CD4-positive, alpha-beta T cell treated with Interleukin-4 for 1 hour (primary cell): ENCODE data around the gene SYT5.
"Not testable (repeated sequence)": the region's sequence is repeated elsewhere in the genome, so short reads cannot be mapped to it uniquely, and the experiment has no call there.

ENCODE experiments used
- DNase-seq, 2 donors: peaks; one replicate each; pipeline ENCODE4 v3.0.0-alpha.2; 2020 to 2022

Gene SYT5

DNA sequence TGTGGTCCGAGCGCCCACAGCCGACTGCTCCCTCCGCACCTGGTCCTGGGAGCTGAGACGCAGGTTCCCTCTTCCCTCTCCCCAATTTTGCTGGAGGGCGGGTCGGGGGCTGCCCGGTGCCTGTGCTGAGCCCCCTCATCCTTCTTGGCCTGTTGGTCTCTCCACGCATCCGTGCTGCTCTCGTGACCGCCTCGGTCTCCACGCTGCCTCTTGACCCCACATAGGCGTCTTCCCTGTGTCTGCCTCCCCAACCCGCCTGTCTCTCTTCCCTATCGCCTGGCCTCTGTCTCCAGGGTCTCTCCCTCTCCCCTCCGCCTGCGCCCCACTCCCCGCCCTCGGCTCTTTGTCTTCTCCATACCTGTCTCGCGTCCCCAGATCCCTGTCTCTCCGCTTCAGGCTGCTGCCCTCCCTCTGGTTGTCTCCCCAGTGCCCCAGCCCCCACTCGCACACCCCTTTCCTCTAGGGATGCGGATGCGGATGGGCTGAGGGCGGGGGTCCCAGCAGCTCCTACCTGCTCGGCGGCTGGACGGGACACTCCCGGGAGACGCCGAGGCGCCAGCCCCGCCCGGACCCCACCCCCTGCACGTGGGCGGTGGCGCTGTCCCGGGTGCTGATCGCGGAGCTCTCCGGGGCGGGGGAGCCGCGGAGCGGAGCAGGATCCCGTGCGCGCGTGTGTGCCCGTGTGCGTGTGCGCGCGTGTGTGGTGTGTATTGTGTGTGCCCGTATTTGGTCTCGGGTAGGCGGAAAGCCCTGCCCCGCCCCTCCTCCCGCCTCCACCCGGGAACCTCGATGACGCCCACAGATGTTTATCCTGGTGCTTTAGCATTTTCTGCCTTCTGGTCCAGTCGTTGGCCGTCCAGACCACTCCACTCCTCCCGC is at the start of gene SYT5:
Gene SYT5, minus strand, starts transcription at position 684 of the 879 bp plus-strand sequence. CDS start 1,248 bp downstream, outside the sequence.
- DNase-seq: peak; percentile 48 to 61

- DNase-seq: no peak
Measured at GRCh38 chr19:55229789-55230182, 49.7 kb upstream of the SYT5 start.

- no peak for DNase-seq
Measured at GRCh38 chr19:55229145-55229788, 49.2 kb upstream of the SYT5 start.

DNA sequence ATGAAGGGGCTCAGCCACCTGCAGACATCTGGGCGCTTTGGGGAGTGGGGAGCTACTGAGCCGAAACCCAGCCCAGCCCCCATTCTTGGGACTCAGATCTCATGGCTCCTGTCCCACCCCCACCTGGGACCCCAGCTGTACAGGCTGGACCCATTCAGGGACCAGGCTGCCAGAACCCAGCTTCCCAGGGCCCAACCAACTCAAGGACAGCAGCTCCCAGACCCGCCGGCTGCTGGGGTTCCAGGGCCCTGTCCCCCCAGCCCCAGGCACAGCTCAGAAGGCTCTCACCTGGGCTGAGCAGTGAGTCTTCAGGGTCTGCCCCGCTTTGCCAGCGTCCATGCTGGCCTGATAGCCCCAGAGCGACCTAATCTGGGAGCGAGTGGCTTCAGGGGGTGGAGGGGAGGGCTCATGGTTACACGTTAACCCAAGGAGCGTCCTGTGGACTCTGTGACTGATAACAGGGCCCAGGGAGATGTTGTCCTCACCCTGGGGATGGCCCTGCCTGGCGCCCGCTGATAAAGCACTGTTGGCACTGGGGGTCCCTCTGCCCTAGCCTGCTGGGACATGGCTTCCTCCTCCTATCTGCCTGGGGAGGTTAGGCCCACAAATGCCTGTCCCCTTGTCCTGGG is 48.4 kb upstream of the SYT5 start, which contains the start of gene TMEM86B:
Gene TMEM86B, minus strand, starts transcription at position 361 of the 629 bp plus-strand sequence. Its CDS starts 22 bp downstream, at position 339.
- DNase-seq: no peak

DNA sequence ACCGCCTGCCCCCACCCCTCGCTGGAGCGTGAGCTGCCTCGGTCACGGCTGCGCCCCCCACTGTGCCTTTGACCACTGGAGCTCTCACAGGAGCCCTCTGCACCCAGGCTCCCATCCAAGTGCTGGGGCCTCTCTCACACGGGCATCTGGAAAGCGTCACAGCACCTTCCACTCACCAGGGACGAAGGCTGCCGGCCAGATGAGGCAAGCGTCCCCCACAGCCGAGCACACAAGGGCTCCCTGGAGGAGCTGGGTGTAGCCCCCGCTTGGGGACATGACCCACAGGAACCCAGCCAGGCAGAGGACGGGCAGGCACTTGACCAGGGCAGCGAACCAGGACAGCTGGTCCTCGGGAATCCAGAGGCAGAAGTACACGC is 47.9 kb upstream of the SYT5 start:
- no peak for DNase-seq

DNA sequence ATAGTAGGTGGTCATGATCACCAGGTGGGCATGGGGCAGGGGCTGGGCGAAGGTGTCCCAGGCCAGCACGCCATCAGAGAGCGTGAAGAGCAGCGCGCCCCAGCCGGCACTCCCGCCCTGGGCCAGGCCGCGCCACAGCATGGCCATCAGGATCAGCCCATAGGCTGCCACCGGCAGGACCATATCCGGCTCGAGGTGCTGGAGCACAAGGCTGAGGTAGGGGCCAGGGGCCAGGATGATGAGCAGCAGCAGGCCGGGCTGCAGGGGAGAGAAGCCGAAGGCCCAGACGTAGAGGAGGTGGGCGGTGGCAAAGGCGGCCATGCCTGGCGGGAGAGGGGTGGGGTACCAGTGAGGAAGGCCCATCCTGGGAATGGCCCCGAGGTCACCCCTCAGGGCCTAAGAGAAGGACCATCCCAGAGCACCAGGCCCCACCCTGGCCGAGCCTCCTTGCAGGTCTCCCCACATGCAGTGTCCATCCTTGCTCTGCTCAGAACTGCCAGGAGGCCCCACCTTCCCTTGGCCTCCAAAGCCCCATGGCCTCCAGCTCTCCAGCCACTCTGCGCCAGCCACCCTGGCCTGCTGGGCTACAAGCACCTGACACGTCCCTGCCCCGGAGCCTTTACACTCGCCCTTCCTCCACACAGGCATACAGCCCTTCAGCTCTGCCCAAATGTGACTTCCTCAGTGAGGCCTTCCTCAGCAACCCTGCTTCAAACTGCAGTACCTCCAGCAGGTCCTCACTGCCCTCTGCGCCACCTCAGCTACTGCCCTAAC is 47.3 kb upstream of the SYT5 start:
- DNase-seq: no peak

DNA sequence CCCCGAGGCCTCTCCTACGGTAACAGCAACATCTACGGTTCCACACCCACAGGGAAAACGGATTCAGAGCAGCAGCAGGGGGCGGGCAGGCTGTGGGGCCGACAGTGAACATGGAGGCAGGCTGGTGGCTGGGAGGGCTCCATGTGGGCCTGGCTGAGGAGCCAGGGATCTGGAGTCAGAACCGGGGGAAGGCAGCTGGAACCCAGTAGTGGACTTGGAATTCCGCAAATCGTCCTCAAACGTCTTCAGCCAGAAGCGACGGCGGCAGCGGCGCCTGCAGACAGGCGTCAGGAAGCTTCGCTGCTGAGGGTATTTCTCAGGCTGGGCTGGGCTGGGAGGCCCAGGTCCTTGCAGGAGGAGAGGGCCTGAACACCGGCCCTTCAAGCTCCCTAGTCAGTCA is 46.7 kb upstream of the SYT5 start:
- no peak for DNase-seq

DNA sequence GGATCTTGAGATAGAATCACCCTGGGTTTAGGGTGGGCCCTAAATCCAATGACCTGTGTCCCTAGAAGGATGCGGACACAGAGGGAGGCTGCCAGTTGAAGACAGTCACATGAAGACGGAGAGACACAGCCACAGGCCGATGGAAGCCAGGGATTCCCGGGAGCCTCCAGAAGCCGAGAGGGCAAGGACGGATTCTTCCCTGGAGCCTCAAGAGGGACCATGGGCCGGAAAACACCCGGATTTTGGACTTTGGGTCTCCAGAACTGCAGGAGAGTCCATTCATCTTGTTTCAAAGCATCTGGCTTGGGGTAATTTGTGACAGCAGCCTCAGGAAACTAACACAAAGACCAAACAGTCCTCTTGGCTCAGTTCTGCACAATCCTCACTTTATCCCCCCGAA is 46.2 kb upstream of the SYT5 start:
- DNase-seq: no peak

- DNase-seq: no peak
Measured at GRCh38 chr19:55225415-55225958, 45.4 kb upstream of the SYT5 start.

- DNase-seq: not testable (repeated sequence)
Measured at GRCh38 chr19:55224679-55225414, 44.8 kb upstream of the SYT5 start.

DNA sequence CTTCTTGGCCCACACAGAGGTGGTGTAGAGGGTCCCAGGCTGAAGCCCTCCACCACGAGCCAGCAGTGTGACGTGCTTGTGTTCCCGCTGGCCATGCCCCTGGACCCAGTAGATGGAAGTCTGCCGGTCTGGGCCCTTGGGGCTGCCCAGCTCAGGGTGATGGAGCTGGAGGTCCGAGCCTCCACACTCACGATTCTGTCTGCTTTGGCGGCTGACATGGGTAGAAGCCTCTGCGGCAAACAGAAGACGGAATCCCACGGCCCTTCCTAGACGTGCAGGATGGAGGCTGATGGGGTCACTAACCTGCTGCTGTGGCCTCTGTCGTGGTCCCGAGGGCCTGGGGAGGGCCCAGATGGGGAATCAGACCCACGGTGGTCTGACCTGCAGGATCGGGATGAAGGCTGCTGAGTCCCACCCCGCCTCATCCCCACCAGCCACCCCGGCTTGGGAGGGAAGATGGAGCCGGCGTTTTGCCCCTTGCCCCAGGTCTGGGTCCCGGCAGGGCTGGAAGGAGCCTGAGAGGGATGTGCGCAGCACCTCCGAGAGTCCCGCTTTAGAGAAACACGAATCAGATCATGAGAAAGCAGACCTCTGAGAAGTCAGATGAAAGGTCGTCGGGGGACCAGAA is 44.1 kb upstream of the SYT5 start:
- DNase-seq: no peak

- no peak for DNase-seq
Measured at GRCh38 chr19:55223291-55224037, 43.4 kb upstream of the SYT5 start.

DNA sequence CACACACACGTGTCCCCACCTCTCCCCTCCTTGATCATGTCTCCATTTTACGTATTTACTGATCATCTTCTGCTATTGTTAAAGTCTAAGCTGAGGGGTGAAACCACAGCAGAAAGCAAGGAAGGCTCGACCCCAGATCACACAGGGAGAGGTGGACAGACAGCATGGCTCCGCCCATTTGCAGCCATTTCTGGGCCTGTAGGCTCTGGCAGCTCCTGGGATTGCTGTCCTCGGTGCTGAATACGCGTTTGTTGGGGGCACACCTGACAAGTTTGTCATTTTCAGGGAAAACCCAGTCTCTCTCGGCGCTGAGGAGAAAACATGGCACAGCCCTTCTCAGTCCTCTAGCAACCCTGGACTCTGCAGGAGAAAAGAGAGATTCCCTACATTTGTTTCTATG is 40.4 kb upstream of the SYT5 start:
- DNase-seq: no peak

GRCh38 chr19:55216461-55217198 is 36.5 kb upstream of the SYT5 start:
- DNase-seq: peak; percentile 33 to 59

- no peak for DNase-seq
Measured at GRCh38 chr19:55213547-55213946, 33.5 kb upstream of the SYT5 start.

DNA sequence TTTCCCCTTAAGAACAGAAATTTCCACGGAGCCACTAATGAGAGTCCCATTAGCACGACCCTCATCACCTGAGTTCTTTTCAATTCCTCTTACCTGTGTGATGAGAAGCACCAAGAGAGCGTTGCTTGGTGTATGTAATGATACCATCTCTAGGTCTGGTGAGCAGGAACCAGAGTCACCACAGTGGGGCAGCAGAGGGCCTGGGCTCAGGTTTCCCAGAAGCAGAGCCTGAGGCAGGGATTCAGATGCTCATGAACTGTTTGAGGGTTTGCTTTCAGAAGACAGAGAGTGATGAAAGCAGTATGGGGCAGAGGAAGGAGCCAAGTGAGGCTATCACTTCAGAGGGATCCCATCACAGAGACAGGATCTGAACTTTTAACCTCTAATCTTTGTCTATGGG is 32.4 kb upstream of the SYT5 start:
- peak; percentile 46 to 51 for DNase-seq

DNA sequence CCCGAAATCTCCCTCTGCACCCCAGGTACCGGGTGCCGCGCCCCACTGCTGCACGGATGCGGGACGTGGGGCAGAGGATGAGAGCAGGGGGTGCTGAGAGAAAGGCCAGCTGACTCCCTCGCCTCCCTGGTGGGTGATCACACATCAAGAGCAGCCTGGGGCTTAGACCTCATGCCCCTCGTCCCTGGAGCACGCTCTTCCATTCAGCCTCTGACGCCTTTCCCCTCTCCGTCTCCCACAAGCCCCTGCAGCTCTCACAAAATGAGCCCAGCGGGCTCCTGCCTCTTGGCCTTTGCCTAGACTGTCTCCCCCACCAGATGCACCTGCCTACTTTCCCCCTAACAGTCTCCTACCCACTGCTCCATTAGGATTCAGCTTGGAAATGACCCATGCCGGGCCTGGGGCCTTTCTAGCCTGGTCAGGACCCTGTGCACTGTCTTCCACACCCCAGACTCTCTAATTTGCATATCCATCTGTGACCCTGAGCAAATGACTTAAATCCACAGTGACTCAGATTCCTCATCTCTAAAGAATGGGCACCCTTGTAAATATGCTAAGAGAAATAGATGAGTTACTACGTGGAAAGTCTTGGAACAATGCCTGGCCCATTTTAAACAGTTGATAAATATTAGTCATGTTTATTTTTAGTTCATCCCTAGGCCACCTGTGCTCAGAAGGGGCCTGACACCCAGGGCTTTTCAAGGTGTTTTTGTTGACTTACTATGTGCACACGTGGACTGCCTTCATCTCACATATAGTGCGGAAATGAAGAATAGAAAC is 29.8 kb upstream of the SYT5 start:
- no peak for DNase-seq

- no peak for DNase-seq
Measured at GRCh38 chr19:55208880-55209692, 29.0 kb upstream of the SYT5 start, which contains the start of gene PTPRH. Gene PTPRH, minus strand, starts transcription at chr19:55209501. Its CDS starts 68 bp downstream, at chr19:55209433.
